HepG2 (cell line): ENCODE data around the gene ANKRD40CL. TPM values are rescaled to one million over a fixed set of nuclear protein-coding genes. Genes with fewer than 3 reads are reported as not detected.

Experiments used
- CSRNP2 ChIP-seq: sonication (generic); formaldehyde crosslinking; conservative IDR thresholded peaks from 2 replicates; pipeline ENCODE4 v1.8.0; 2022; ENCODE audit warnings: low read depth, missing genetic modification reagents
- ETV5 ChIP-seq: IDR thresholded peaks from 2 replicates; pipeline ENCODE4 v1.6.1; 2018; ENCODE audit warnings: missing biosample characterization, missing genetic modification reagents, inconsistent platforms, borderline replicate concordance
- HNF1B ChIP-seq: sonication (generic); formaldehyde crosslinking; IDR thresholded peaks from 2 replicates; pipeline ENCODE4 v1.5.1; 2020; ENCODE audit warnings: mild to moderate bottlenecking, moderate library complexity, missing genetic modification reagents
- HOXA3 ChIP-seq: sonication (generic); formaldehyde crosslinking; IDR thresholded peaks from 2 replicates; pipeline ENCODE4 v1.5.0; 2020; ENCODE audit warnings: missing genetic modification reagents
- JARID2 ChIP-seq: sonication (generic); formaldehyde crosslinking; IDR thresholded peaks from 2 replicates; pipeline ENCODE4 v1.8.1; 2023; ENCODE audit warnings: missing genetic modification reagents, inconsistent platforms; ENCODE audit not compliant: insufficient replicate concordance
- KDM4B ChIP-seq: sonication (generic); formaldehyde crosslinking; IDR thresholded peaks from 2 replicates; pipeline ENCODE4 v1.4.0; 2020; ENCODE audit warnings: missing genetic modification reagents
- KLF16 ChIP-seq, 2 experiments: sonication (generic) in 1 of 2; formaldehyde crosslinking in 1 of 2; IDR thresholded peaks; 2 replicates each; pipeline versions ENCODE4 v1.6.1 to v1.8.0; 2016 to 2023; ENCODE audit warnings: missing genetic modification reagents in 2 of 2, missing compliant biosample characterization in 1 of 2
- MAFG ChIP-seq: sonication (generic); formaldehyde crosslinking; IDR thresholded peaks from 2 replicates; pipeline ENCODE4 v1.5.1; 2020; ENCODE audit warnings: mild to moderate bottlenecking, missing genetic modification reagents
- NFATC3 ChIP-seq: sonication (generic); formaldehyde crosslinking; IDR thresholded peaks from 2 replicates; pipeline ENCODE4 v1.5.1; 2020; ENCODE audit warnings: mild to moderate bottlenecking, missing genetic modification reagents
- ONECUT2 ChIP-seq: sonication (generic); formaldehyde crosslinking; IDR thresholded peaks from 2 replicates; pipeline ENCODE4 v1.4.0; 2020; ENCODE audit warnings: missing genetic modification reagents
- POGZ ChIP-seq: sonication (generic); formaldehyde crosslinking; IDR thresholded peaks from 2 replicates; pipeline ENCODE4 v1.4.0; 2020; ENCODE audit warnings: mild to moderate bottlenecking, missing genetic modification reagents
- SKIL ChIP-seq: sonication (generic); formaldehyde crosslinking; IDR thresholded peaks from 2 replicates; pipeline ENCODE4 v1.8.0; 2022; ENCODE audit warnings: missing genetic modification reagents, mild to moderate bottlenecking, moderate library complexity, borderline replicate concordance
- SP140L ChIP-seq: sonication (generic); formaldehyde crosslinking; IDR thresholded peaks from 2 replicates; pipeline ENCODE4 v1.4.0; 2020; ENCODE audit warnings: missing genetic modification reagents, borderline replicate concordance
- SP2 ChIP-seq: sonication (generic); formaldehyde crosslinking; IDR thresholded peaks from 2 replicates; pipeline ENCODE4 v1.5.1; 2020; ENCODE audit warnings: mild to moderate bottlenecking, missing genetic modification reagents
- SP4 ChIP-seq: sonication (generic); formaldehyde crosslinking; IDR thresholded peaks from 2 replicates; pipeline ENCODE4 v1.8.1; 2023; ENCODE audit warnings: mild to moderate bottlenecking, missing genetic modification reagents
- TEAD3 ChIP-seq: optimal IDR thresholded peaks from 2 replicates; pipeline ENCODE3; 2016; ENCODE audit warnings: borderline replicate concordance
- ZBTB26 ChIP-seq: IDR thresholded peaks from 2 replicates; pipeline ENCODE4 v1.6.1; 2016; ENCODE audit warnings: missing compliant biosample characterization, missing genetic modification reagents, borderline replicate concordance
- ZFX ChIP-seq: sonication (generic); formaldehyde crosslinking; IDR thresholded peaks from 2 replicates; pipeline ENCODE4 v1.4.0; 2020; ENCODE audit warnings: mild to moderate bottlenecking, low read depth, missing genetic modification reagents, moderate library complexity
- ZMYM4 ChIP-seq: sonication (generic); formaldehyde crosslinking; IDR thresholded peaks from 2 replicates; pipeline ENCODE4 v1.8.1; 2023; ENCODE audit warnings: mild to moderate bottlenecking, missing genetic modification reagents
- polyA plus RNA-seq, 8 experiments: library from polyadenylated mRNA; depleted of rRNA in 3 of 8; stranded (reverse) in 7 of 8; unstranded in 1 of 8; fragments of >200 nt; fragmentation: Illumina TruSeq in 4 of 8; extraction: Trizol in 4 of 8; gene quantifications; 2 replicates each; pipeline versions ENCODE4 v1.2.1 to v1.2.3, GENCODE V29; 2011 to 2016; ENCODE audit warnings: low read depth in 4 of 8, missing spikeins in 1 of 8, mixed read lengths in 1 of 8; ENCODE audit not compliant: insufficient read depth in 1 of 8
- total RNA-seq, 5 experiments: library from RNA; depleted of rRNA; stranded (reverse); fragments of >200 nt; fragmentation: Illumina TruSeq; extraction: Trizol; gene quantifications; 2 replicates each; pipeline ENCODE4 v1.2.3, GENCODE V29; 2016; ENCODE audit warnings: low read depth in 1 of 5
- TF ChIP-seq, protein P1 (sequence below): sonication (generic); formaldehyde crosslinking; IDR thresholded peaks from 2 replicates; pipeline ENCODE4 v1.5.0; 2020; ENCODE audit warnings: mild to moderate bottlenecking, missing genetic modification reagents
- TF ChIP-seq, protein P2 (sequence below): sonication (generic); formaldehyde crosslinking; IDR thresholded peaks from 2 replicates; pipeline ENCODE4 v1.5.0; 2020; ENCODE audit warnings: missing genetic modification reagents

ANKRD40CL gene
- total and polyA plus RNA-seq, 2 of the 13 experiments (the other 11 are each of a cell fraction or from before 2014, with no cell fraction given), result 0.03 to 0.11 TPM

DNA sequence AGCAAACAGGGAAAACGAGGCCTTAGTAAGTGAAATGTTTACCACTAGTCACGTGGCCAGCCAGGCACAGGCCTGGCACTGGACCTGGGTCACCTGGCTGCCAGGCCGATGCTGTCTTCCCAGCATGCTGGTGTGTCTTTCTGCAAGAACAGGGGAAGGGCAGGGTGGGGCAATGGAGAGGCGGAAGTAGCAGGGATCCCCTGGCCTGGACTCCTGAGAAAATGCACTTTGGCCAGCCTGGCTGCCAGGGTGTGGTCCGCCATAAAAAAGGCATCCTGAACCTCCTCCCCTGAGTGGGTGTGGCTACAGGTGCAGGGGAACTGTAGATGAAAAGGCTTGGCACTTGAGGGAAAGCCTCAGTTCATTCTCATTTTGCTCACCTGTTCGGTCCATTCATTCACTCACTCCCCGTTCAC lies 1.0 kb upstream of the ANKRD40CL start (continued):
- TF ChIP-seq, protein P1, sequence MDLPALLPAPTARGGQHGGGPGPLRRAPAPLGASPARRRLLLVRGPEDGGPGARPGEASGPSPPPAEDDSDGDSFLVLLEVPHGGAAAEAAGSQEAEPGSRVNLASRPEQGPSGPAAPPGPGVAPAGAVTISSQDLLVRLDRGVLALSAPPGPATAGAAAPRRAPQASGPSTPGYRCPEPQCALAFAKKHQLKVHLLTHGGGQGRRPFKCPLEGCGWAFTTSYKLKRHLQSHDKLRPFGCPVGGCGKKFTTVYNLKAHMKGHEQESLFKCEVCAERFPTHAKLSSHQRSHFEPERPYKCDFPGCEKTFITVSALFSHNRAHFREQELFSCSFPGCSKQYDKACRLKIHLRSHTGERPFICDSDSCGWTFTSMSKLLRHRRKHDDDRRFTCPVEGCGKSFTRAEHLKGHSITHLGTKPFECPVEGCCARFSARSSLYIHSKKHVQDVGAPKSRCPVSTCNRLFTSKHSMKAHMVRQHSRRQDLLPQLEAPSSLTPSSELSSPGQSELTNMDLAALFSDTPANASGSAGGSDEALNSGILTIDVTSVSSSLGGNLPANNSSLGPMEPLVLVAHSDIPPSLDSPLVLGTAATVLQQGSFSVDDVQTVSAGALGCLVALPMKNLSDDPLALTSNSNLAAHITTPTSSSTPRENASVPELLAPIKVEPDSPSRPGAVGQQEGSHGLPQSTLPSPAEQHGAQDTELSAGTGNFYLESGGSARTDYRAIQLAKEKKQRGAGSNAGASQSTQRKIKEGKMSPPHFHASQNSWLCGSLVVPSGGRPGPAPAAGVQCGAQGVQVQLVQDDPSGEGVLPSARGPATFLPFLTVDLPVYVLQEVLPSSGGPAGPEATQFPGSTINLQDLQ, result no peak
- TF ChIP-seq SKIL (no peak), ONECUT2 (CRISPR knock-in tag) (no peak), HNF1B (CRISPR knock-in tag) (no peak), ZMYM4 (peak; percentile 25; the same call in 1 of the 2 replicates), NFATC3 (CRISPR knock-in tag) (no peak), SP2 (CRISPR knock-in tag) (no peak), HOXA3 (CRISPR knock-in tag) (peak; percentile 28; the same call in 1 of the 2 replicates), ETV5 (CRISPR knock-in tag) (peak; percentile 69), SP4 (CRISPR knock-in tag) (peak; percentile 60; the same call in 1 of the 2 replicates), TEAD3 (CRISPR knock-in tag) (peak; percentile 62), KDM4B (no peak), CSRNP2 (no peak), KLF16 (CRISPR knock-in tag; IDR thresholded peaks at IDR 0.05) (no peak), ZFX (CRISPR knock-in tag) (0 out of 2 replicates have a peak, but pooled peaks have one; percentile 16), SP140L (CRISPR knock-in tag) (no peak), POGZ (CRISPR knock-in tag) (no peak), JARID2 (CRISPR knock-in tag) (no peak), ZBTB26 (CRISPR knock-in tag) (no peak), MAFG (CRISPR knock-in tag) (no peak)
- TF ChIP-seq, protein P2, sequence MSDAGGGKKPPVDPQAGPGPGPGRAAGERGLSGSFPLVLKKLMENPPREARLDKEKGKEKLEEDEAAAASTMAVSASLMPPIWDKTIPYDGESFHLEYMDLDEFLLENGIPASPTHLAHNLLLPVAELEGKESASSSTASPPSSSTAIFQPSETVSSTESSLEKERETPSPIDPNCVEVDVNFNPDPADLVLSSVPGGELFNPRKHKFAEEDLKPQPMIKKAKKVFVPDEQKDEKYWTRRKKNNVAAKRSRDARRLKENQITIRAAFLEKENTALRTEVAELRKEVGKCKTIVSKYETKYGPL (CRISPR knock-in tag), result no peak
